Spinal cord (tissue), 10 donors: ENCODE measurements around the gene CFAP61. TPM values are rescaled to one million over a fixed set of nuclear protein-coding genes. Genes with fewer than 3 reads are reported as not detected.
A peak's percentile ranks its signal among the peaks of the same experiment; 100 is the strongest.

Source experiments
- DNase-seq, 6 donors: peaks; one replicate each; pipeline versions ENCODE4 v3.0.0 to v3.0.0-alpha.2; 2013 to 2015; ENCODE audit warnings: low spot score in 6 of 6, low read depth in 4 of 6
- H3K27ac ChIP-seq: one replicate; pipeline ENCODE4 v1.5.1; 2013; ENCODE audit warnings: low read depth, low read length, control low read depth
- H3K27me3 ChIP-seq: one replicate; pipeline ENCODE4 v1.6.1; 2013; ENCODE audit warnings: low read length; ENCODE audit not compliant: control insufficient read depth, insufficient read depth
- H3K36me3 ChIP-seq: one replicate; pipeline ENCODE4 v1.6.1; 2013; ENCODE audit warnings: low read length; ENCODE audit not compliant: control insufficient read depth, insufficient read depth
- H3K4me1 ChIP-seq: one replicate; pipeline ENCODE4 v1.6.1; 2013; ENCODE audit warnings: low read length; ENCODE audit not compliant: control insufficient read depth, insufficient read depth
- H3K4me3 ChIP-seq: one replicate; pipeline ENCODE4 v1.5.1; 2013; ENCODE audit warnings: low read depth, low read length, control low read depth
- H3K9me3 ChIP-seq: one replicate; pipeline ENCODE4 v1.6.1; 2013; ENCODE audit warnings: low read length; ENCODE audit not compliant: control insufficient read depth, insufficient read depth
- WGBS: methylation state at CpG from one replicate; pipeline ENCODE4 v1.1.5; 2013; ENCODE audit warnings: missing lambda C conversion rate; ENCODE audit not compliant: insufficient coverage; 5-methylcytosine and 5-hydroxymethylcytosine counted together
- polyA plus RNA-seq, 2 donors: library from polyadenylated mRNA; unstranded; fragments of 120-200 nt; gene quantifications; one replicate each; pipeline ENCODE4 v1.2.1, GENCODE V29; 2013; ENCODE audit not compliant: insufficient read length in 2 of 2
- total RNA-seq, 2 donors: library from RNA; depleted of rRNA in 1 of 2; stranded (reverse); fragments of 120-200 nt in 1 of 2; fragments of >200 nt in 1 of 2; gene quantifications; one replicate each; pipeline versions ENCODE4 v1.2.3 to v1.2.4, GENCODE V29; 2013 to 2014
- donor health status: healthy.

Gene CFAP61
- total and polyA plus RNA-seq, 4 donors: 4.0 to 9.8 (median 7.6) TPM

- 90% methylated on average over 13 of the region's 13 CpGs for WGBS
Measured at GRCh38 chr20:20329564-20329963, 277.2 kb downstream of the CFAP61 start.

GRCh38 chr20:20331156-20331555, 278.8 kb downstream of the CFAP61 start:
- H3K4me3 ChIP-seq: no peak overlapping the region
- no peaks in the 10 kb centered on the region for H3K27me3 ChIP-seq
- no peaks in the 10 kb centered on the region for H3K36me3 ChIP-seq
- WGBS: no CpG with 5 or more reads among the region's 1 CpG
- no peak overlapping the region for H3K27ac ChIP-seq
- DNase-seq: no peak
- H3K9me3 ChIP-seq: no peaks in the 10 kb centered on the region
- H3K4me1 ChIP-seq: no peaks in the 10 kb centered on the region

More at GRCh38 chr20:20329564-20329963, 277.2 kb downstream of the CFAP61 start:
- Histone ChIP-seq H3K9me3 (no peaks in the 10 kb centered on the region), H3K4me1 (no peaks in the 10 kb centered on the region), H3K36me3 (no peaks in the 10 kb centered on the region), H3K4me3 (no peak overlapping the region), H3K27ac (no peak overlapping the region), H3K27me3 (no peaks in the 10 kb centered on the region)
- DNase-seq: no peak

- DNase-seq: peak in 1 of 6 donors; percentile 76
- no peak overlapping the region for H3K27ac ChIP-seq
- no peaks in the 10 kb centered on the region for H3K27me3 ChIP-seq
- H3K9me3 ChIP-seq: no peaks in the 10 kb centered on the region
- H3K4me3 ChIP-seq: no peak overlapping the region
- no peaks in the 10 kb centered on the region for H3K36me3 ChIP-seq
- no peaks in the 10 kb centered on the region for H3K4me1 ChIP-seq
- no CpG with 5 or more reads among the region's 2 CpGs for WGBS
Measured at GRCh38 chr20:20331817-20332216, 279.5 kb downstream of the CFAP61 start.

- 95% methylated on average over 5 of the region's 6 CpGs for WGBS
- Histone ChIP-seq H3K36me3 (no peaks in the 10 kb centered on the region), H3K27me3 (no peaks in the 10 kb centered on the region), H3K27ac (no peak overlapping the region), H3K9me3 (no peaks in the 10 kb centered on the region), H3K4me1 (no peaks in the 10 kb centered on the region), H3K4me3 (no peak overlapping the region)
- no peak for DNase-seq
Measured at GRCh38 chr20:20333866-20334265, 281.5 kb downstream of the CFAP61 start.

GRCh38 chr20:20334489-20334888, 282.2 kb downstream of the CFAP61 start:
- Histone ChIP-seq H3K9me3 (no peaks in the 10 kb centered on the region), H3K27ac (no peak overlapping the region), H3K36me3 (no peaks in the 10 kb centered on the region), H3K4me1 (no peaks in the 10 kb centered on the region), H3K27me3 (no peaks in the 10 kb centered on the region), H3K4me3 (no peak overlapping the region)
- WGBS: 85% methylated on average over 4 of the region's 5 CpGs
- peak in 1 of 6 donors; percentile 5 for DNase-seq

GRCh38 chr20:20338133-20338730, 285.9 kb downstream of the CFAP61 start:
- 92% methylated on average over 14 of the region's 14 CpGs for WGBS
- Histone ChIP-seq H3K4me3 (no peak overlapping the region), H3K27ac (no peak overlapping the region), H3K36me3 (no peaks in the 10 kb centered on the region), H3K4me1 (no peaks in the 10 kb centered on the region), H3K9me3 (no peaks in the 10 kb centered on the region), H3K27me3 (no peaks in the 10 kb centered on the region)
- DNase-seq: no peak

- WGBS: 89% methylated on average over 16 of the region's 16 CpGs
- DNase-seq: no peak
- H3K27ac ChIP-seq: no peak overlapping the region
- no peaks in the 10 kb centered on the region for H3K27me3 ChIP-seq
- H3K4me1 ChIP-seq: no peaks in the 10 kb centered on the region
- no peak overlapping the region for H3K4me3 ChIP-seq
- no peaks in the 10 kb centered on the region for H3K36me3 ChIP-seq
- H3K9me3 ChIP-seq: no peaks in the 10 kb centered on the region
Measured at GRCh38 chr20:20340443-20340842, 288.1 kb downstream of the CFAP61 start.

GRCh38 chr20:20341371-20341770, 289.0 kb downstream of the CFAP61 start:
- Histone ChIP-seq H3K4me3 (no peak overlapping the region), H3K27me3 (no peaks in the 10 kb centered on the region), H3K4me1 (no peaks in the 10 kb centered on the region), H3K36me3 (no peaks in the 10 kb centered on the region), H3K27ac (no peak overlapping the region), H3K9me3 (no peaks in the 10 kb centered on the region)
- WGBS: no CpG with 5 or more reads among the region's 4 CpGs
- DNase-seq: peak in 1 of 6 donors; percentile 36

GRCh38 chr20:20342066-20342465, 289.7 kb downstream of the CFAP61 start:
- peak in 2 of 6 donors; percentile 14 to 71 for DNase-seq
- Histone ChIP-seq H3K4me1 (no peaks in the 10 kb centered on the region), H3K4me3 (no peak overlapping the region), H3K9me3 (no peaks in the 10 kb centered on the region), H3K27me3 (no peaks in the 10 kb centered on the region), H3K27ac (no peak overlapping the region), H3K36me3 (no peaks in the 10 kb centered on the region)
- no CpG with 5 or more reads among the region's 5 CpGs for WGBS

- H3K4me1 ChIP-seq: no peaks in the 10 kb centered on the region
- no peaks in the 10 kb centered on the region for H3K36me3 ChIP-seq
- no peak overlapping the region for H3K27ac ChIP-seq
- no peaks in the 10 kb centered on the region for H3K27me3 ChIP-seq
- H3K9me3 ChIP-seq: no peaks in the 10 kb centered on the region
- no peak overlapping the region for H3K4me3 ChIP-seq
- WGBS: 94% methylated on average over 2 of the region's 7 CpGs
- no peak for DNase-seq
Measured at GRCh38 chr20:20343932-20344331, 291.6 kb downstream of the CFAP61 start.
